GM21447 (cell line): ENCODE measurements around the gene ZNF436.

Experiments
- ATAC-seq: cut with Tn5 transposase; IDR thresholded peaks from one replicate; pipeline ENCODE4 v1.9.1; 2021; ENCODE audit not compliant: unreplicated experiment

Gene ZNF436

GRCh38 chr1:23367451-23367790, 2.2 kb downstream of the ZNF436 start:
- ATAC-seq = no peak

- ATAC-seq = no peak
Observed at GRCh38 chr1:23366598-23366997, 3.0 kb downstream of the ZNF436 start.

- no peak for ATAC-seq
Observed at GRCh38 chr1:23366146-23366545, 3.5 kb downstream of the ZNF436 start.

GRCh38 chr1:23362218-23362713, 7.4 kb downstream of the ZNF436 start:
- no peak for ATAC-seq

- ATAC-seq = no peak
Observed at GRCh38 chr1:23358310-23358875, 11.2 kb downstream of the ZNF436 start.

GRCh38 chr1:23357138-23357908, 12.3 kb downstream of the ZNF436 start:
- ATAC-seq = no peak

GRCh38 chr1:23356471-23357137, 13.0 kb downstream of the ZNF436 start:
- no peak for ATAC-seq

GRCh38 chr1:23354245-23354644, 15.4 kb downstream of the ZNF436 start:
- no peak for ATAC-seq

GRCh38 chr1:23352096-23352695, 17.4 kb downstream of the ZNF436 start:
- ATAC-seq = no peak

- no peak for ATAC-seq
Observed at GRCh38 chr1:23345920-23346319, 23.7 kb downstream of the ZNF436 start.

GRCh38 chr1:23344987-23345472, 24.6 kb downstream of the ZNF436 start:
- no peak for ATAC-seq

- peak; percentile 91 for ATAC-seq
Observed at GRCh38 chr1:23344111-23344986, 25.3 kb downstream of the ZNF436 start, which contains the start of gene HNRNPR. Gene HNRNPR, minus strand, starts transcription at chr1:23344284. Its CDS starts 3,276 bp downstream, at chr1:23341008.

GRCh38 chr1:23343221-23344110, 26.2 kb downstream of the ZNF436 start:
- ATAC-seq = peak; percentile 15

GRCh38 chr1:23341931-23342692, 27.5 kb downstream of the ZNF436 start:
- no peak for ATAC-seq

GRCh38 chr1:23339632-23340031, 30.0 kb downstream of the ZNF436 start:
- no peak for ATAC-seq

GRCh38 chr1:23337869-23338268, 31.8 kb downstream of the ZNF436 start:
- ATAC-seq = no peak

- ATAC-seq = no peak
Observed at GRCh38 chr1:23331713-23332112, 37.9 kb downstream of the ZNF436 start.

GRCh38 chr1:23330846-23331245, 38.8 kb downstream of the ZNF436 start:
- ATAC-seq = no peak

- no peak for ATAC-seq
Observed at GRCh38 chr1:23325393-23325792, 44.2 kb downstream of the ZNF436 start.
